HG03280 (cell line): ENCODE measurements around the gene MRTFA.

ENCODE experiments used
- ATAC-seq: cut with Tn5 transposase; IDR thresholded peaks from one replicate; pipeline ENCODE4 v1.9.1; 2021; ENCODE audit warnings: mild to moderate bottlenecking, moderate library complexity; ENCODE audit not compliant: unreplicated experiment

Gene MRTFA

GRCh38 chr22:40416267-40416570 is 220.3 kb downstream of the MRTFA start:
- ATAC-seq = no peak

DNA sequence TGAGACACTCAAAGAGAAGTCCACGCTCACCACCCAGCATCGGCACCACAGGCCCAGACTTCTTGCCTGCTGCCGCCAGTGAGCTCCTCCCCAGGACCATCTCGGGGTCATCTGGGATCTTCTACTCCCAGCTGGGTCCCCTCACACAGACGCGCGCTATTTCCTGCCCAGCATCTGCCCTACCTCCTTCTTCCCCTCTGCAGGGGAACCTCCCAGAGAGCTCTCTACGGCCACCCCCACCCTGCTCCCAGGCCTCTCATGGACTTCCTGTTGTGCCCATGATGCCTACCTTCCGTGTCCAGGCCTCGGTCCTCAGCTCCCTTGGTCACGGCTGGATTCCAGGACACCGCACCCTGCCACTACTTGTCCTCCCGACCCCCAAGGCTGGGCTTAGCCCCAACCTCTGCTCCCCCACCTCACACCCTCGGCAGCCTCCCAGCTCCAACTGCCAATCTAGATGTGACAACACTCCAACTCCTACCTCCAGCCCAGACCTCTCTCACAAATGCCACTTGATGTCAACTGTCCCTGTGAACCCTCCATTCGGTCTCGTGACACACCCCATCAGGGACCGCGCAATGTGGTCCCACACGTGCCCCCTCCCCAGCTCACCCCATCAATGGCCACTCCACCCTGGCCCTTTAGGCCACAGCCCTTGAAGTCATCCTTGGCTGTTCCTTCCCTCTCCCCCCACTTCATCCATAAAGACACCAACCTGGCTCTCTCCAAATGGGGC is 220.8 kb downstream of the MRTFA start:
- no peak for ATAC-seq

- ATAC-seq = no peak
Measured at GRCh38 chr22:40414838-40415505, 221.5 kb downstream of the MRTFA start.

DNA sequence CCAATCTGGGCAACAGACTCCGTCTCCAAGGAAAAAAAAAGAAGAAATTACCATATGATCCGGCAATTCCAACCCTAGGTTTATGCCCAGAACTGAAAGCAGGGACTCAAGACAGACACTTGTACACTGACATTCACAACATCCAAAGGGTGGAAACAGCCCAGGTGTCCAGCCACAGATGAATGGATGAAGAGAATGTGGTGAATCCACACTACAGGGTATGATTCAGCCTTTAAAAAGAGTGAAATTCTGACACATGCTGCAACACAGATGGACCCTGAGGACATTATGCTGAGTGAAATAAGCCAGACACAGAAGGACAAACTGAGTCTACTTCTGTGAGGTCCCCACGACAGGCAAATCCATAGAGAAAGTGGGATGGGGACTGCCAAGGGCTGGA is 222.2 kb downstream of the MRTFA start:
- ATAC-seq = no peak

- no peak for ATAC-seq
Measured at GRCh38 chr22:40413873-40414272, 222.6 kb downstream of the MRTFA start.

- ATAC-seq = no peak
Measured at GRCh38 chr22:40412441-40412840, 224.1 kb downstream of the MRTFA start.

DNA sequence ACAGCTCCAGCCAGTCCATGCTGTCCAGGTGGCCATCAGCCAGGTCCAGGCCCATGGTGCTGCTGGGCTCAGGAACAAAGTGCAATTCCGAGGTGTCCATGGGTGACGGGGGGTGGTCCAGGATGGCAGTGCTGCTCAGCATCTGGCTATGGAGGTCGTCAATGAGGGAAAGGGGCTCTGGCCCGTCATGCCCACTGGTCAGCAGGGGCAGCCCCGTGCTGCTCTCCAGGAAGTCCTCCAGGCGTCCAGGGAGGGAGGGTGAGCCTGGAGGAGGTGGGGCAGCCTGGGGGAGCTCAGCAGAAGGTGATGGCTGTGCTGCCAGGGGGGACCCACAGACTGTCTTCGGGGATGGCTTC is 225.0 kb downstream of the MRTFA start:
- ATAC-seq = no peak

DNA sequence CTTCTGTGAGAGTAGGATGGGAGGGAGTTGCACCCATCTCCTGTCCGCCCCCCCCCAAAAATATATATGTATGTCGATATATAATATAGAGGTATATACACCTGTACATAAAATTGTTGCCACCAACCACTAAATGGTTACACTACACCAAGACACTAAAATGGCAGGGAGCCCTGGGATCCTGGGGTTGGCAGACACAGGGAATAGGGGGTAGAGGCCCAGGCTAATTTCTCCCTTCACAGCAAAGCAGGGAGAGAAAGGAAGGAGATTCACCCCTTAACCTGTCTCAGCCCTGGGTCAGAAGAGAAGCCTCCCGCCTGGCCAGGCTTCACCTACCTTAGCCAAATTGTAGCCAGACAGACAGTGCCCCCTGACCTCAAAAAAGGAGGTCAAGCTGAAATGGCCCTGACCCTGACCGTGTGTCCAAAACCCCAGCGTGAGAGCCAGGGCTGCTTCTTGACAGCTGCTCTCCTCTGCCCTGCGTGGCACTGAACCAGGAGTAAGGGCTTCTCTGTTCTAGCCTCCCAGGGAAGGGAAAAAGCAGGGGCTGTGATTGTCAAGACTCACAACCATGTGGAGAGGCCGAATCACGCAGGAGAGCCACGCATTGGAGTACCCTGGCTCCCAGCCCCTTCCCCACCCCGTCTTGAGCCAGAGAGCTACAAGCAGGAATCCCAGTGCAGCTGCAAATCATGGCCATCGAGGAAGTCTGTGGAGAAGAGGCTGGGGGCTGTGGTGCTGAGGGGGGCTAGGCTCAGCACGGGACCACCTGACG is 225.6 kb downstream of the MRTFA start:
- no peak for ATAC-seq

- no peak for ATAC-seq
Measured at GRCh38 chr22:40410272-40410671, 226.2 kb downstream of the MRTFA start.

DNA sequence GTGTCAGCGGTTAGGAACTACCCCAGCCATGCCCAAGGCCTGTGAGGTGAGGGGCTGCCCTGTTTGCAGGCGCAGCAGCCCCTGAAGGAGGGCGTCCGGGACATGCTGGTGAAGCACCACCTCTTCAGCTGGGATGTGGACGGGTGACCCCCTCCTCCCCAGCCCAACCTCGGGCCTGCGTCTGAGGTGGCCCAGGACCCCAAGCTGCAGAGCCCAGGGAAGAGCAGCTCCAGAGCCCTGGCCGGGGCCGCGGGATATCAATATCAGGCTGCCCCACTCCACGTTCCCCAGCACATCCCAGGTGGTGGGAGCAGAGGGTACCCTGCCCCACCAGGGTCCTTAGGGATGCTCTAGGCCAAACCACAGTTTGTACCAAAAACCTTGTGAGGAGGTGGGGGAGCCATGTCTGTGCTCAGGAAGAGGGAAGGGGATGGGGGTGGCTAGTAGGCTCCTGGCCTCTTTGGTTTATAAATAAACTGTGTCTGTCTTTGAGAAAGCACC is 226.9 kb downstream of the MRTFA start:
- ATAC-seq = no peak

DNA sequence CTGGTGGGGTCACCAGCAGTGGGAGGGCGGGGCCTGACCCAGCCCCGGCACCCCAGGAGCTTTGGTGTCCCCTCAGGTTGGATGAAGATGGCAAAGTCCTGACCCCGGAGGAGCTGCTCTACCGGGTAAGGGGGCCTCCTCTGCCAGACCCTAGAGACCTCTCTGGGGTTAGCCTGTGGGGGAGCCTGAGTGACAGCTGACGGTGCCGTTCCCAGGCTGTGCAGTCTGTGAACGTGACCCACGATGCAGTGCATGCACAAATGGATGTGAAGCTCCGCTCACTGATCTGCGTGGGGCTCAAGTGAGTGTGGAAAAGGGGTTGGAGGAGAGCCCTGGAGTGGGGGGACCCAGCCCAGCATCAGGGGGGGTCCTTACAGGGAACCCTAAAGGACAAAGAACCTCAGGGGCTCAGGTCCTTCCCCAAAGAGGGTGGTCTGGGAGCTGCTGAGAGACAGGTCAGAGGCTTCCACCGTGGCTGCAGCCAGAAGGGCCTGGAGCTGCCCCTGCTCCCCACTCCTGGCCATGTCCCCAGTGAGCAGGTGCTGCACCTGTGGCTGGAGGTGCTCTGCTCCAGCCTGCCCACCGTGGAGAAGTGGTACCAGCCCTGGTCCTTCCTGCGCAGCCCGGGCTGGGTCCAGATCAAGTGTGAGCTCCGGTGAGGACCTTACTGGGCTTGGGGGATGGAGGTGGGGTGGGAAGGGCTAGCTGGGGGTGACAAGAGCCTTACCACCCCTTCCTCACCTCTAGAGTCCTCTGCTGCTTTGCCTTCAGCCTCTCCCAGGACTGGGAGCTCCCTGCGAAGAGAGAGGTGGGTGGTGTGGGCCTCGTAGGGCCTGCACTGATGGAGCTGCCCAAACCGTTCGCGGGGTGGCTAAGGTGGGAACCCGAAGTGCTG is 227.6 kb downstream of the MRTFA start:
- ATAC-seq = no peak

- no peak for ATAC-seq
Measured at GRCh38 chr22:40407831-40408717, 228.4 kb downstream of the MRTFA start.

DNA sequence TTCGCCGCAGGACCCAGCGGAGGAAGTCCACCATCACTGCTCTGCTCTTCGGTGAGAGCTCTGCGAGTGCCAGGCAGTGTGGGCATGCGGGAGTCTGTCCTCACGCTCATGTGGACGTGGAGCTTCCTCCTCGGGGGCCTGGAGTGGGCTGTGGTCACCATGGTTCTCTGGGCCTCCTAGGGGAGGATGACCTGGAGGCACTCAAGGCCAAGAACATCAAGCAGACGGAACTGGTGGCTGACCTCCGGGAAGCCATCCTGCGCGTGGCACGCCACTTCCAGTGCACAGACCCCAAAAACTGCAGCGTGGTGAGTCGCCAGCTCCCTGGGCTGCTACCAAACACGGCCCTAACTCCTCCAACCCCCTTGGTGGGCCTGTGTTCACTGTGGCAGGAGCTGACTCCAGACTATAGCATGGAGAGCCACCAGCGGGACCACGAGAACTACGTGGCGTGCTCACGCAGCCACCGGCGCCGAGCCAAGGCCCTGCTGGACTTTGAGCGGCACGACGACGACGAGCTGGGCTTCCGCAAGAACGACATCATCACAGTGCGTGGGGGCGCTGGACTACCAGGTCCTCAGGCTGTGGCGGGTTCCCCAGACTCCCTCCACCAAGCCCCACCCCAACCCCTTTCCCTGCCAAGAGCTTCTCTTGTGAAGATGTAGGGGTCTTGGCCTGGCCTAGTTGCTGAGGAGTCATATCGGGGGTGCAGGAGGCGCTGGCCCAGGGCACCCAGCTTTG is 229.3 kb downstream of the MRTFA start:
- ATAC-seq = no peak

DNA sequence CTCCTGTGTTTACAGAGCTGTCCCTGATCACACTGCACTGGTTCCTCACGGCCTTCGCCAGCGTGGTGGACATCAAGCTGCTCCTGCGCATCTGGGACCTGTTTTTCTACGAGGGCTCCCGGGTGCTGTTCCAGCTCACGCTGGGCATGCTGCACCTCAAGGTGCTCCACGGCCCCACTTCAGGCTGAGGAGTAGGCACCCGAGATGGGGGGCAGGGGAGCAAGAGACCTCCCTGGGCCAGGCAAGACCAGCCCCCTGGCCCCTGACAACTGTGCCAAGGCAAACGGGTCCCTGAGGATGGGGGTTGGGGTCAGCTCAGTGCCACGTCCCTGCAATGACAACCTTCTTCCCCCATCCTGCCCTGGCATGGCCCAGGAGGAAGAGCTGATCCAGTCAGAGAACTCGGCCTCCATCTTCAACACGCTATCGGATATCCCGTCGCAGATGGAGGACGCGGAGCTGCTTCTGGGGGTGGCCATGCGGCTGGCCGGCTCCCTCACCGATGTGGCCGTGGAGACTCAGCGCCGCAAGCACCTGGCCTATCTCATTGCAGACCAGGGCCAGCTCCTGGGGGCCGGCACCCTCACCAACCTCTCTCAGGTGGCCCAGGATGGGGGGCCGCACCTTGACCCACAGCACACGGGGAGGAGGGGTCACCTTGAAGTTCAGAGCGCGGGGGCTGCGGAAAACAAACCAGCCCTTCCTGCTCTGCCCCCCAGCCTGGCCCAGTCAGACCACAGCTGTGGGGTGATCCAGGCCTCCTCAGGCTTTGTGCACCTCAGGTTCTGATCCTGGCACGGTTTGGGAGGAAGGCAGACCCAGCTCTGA is 230.2 kb downstream of the MRTFA start:
- ATAC-seq = no peak

- no peak for ATAC-seq
Measured at GRCh38 chr22:40405178-40406062, 231.1 kb downstream of the MRTFA start.

DNA sequence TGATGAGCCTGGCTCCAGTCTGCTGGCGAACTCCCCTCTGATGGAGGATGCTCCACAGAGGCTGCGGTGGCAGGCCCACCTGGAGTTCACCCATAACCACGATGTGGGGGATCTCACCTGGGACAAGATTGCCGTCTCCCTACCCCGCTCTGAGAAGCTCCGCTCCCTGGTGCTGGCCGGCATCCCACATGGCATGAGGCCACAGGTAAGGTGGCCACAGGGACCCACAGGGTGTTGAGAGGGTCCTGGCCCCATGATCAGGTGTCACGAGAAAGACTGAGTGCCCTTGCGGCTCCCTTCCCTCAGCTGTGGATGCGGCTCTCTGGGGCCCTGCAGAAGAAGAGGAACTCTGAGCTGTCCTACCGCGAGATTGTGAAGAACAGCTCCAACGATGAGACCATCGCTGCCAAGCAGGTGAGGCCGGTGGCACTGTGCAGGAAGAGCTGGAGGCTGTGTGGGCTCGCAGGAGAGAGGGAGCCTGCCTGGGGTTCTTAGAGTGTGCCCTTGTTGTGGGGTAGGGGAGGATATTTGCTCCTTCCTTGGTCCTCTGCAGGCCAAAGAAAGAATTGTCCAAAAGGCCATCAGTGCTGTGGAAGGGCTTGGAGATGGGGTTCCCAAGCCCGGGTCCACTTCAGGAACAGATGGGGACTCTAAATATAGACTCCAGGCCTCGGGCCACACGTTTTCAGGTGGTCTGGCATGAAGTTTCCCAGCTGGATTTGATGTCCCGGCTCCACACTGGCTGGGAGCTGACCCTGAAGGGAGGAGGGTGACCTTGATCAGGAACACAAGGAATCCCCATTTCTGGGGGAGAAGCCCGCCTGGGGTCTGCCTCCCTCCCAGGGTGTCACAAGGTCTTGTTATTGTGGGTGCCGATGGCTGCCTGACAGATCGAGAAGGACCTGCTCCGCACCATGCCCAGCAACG is 232.0 kb downstream of the MRTFA start:
- no peak for ATAC-seq
